ENCODE data around the gene GNGT1. TPM values are rescaled to one million over a fixed set of nuclear protein-coding genes. Genes with fewer than 3 reads are reported as not detected.

Gene GNGT1
- total RNA-seq, 4 donors from 2014 or later: not detected

- H3K9me3 ChIP-seq: no peaks in the 10 kb centered on the region
- intact Hi-C loops (cut with DNase I; ENCODE audit: low total_unique reads): no loop called here
- H3K4me3 ChIP-seq: no peak overlapping the region
- no peaks in the 10 kb centered on the region for H3K4me1 ChIP-seq
- TF ChIP-seq CTCF (IDR thresholded peaks at IDR 0.05 in 4 of 5, conservative IDR thresholded peaks at IDR 0.05 in 1 of 5): no peak
- TF ChIP-seq POLR2A (IDR thresholded peaks at IDR 0.05): no peak
- in situ Hi-C loops (cut with MboI; ENCODE audit: low sequenced_read_pairs in 4 of 4): no loop called here
- no peaks in the 10 kb centered on the region for H3K36me3 ChIP-seq
- H3K27ac ChIP-seq: no peak overlapping the region
- H3K27me3 ChIP-seq: no peaks in the 10 kb centered on the region
- ATAC-seq (no peak), DNase-seq (no peak)
These were observed 52.3 kb downstream of the GNGT1 start for GRCh38 chr7:93958651-93959050.

Other genes starting within 250 kb of the GNGT1 start
- 1 to 10 TPM in 3 of 4 donors, not detected in 1; 1.3 to 3.7 (median 1.5) TPM for gene TFPI2, start 15.8 kb upstream of the GNGT1 start, total RNA-seq
- 10 to 100 TPM in 1 of 4 donors, 1 to 10 TPM in 3; 4.6 to 11.4 (median 6.9) TPM for gene GNG11, start 15.2 kb downstream of the GNGT1 start, total RNA-seq
- 10 to 100 TPM in 1 of 4 donors, 1 to 10 TPM in 3; 7.0 to 11.0 (median 9.2) TPM for gene BET1, start 97.8 kb downstream of the GNGT1 start, total RNA-seq

Data from gastrocnemius medialis (tissue), 4 donors.